Lung (tissue), 12 donors: ENCODE data around the gene PRAC2. TPM values are rescaled to one million over a fixed set of nuclear protein-coding genes. Genes with fewer than 3 reads are reported as not detected.

ENCODE experiments used
- ATAC-seq: fragments of 200-7000 bp; cut with Tn5 transposase; one replicate; pipeline ENCODE4 v1.9.1; 2020; ENCODE audit warnings: moderate number of reproducible peaks; ENCODE audit not compliant: insufficient read depth, low FRiP score
- DNase-seq, 3 donors: peaks; one replicate each; pipeline ENCODE4 v3.0.0-alpha.2; 2013 to 2017
- H3K27ac ChIP-seq, 2 donors: one replicate each; pipeline ENCODE4 v1.5.1; 2013; ENCODE audit warnings: mild to moderate bottlenecking in 2 of 2, moderate library complexity in 2 of 2, control low read depth in 1 of 2, inconsistent platforms in 1 of 2, low read depth in 1 of 2, low read length in 1 of 2
- H3K27me3 ChIP-seq, 3 donors: one replicate each; pipeline ENCODE4 v1.5.1; 2013; ENCODE audit warnings: low read length in 2 of 3; ENCODE audit not compliant: control insufficient read depth in 3 of 3, insufficient read depth in 3 of 3
- H3K36me3 ChIP-seq, 4 donors: one replicate each; pipeline ENCODE4 v1.5.1; 2013; ENCODE audit warnings: low read length in 4 of 4, mild to moderate bottlenecking in 1 of 4, moderate library complexity in 1 of 4; ENCODE audit not compliant: control insufficient read depth in 4 of 4, insufficient read depth in 4 of 4
- H3K4me1 ChIP-seq, 5 donors: one replicate each; pipeline ENCODE4 v1.5.1; 2013; ENCODE audit warnings: low read length in 5 of 5, mild to moderate bottlenecking in 2 of 5, moderate library complexity in 1 of 5; ENCODE audit not compliant: control insufficient read depth in 5 of 5, insufficient read depth in 5 of 5
- H3K4me3 ChIP-seq: one replicate; pipeline ENCODE4 v1.5.1; 2013; ENCODE audit warnings: mild to moderate bottlenecking, control low read depth, moderate library complexity
- H3K9ac ChIP-seq, 2 donors: one replicate each; pipeline ENCODE4 v1.5.1; 2013; ENCODE audit warnings: low read length in 2 of 2, control low read depth in 1 of 2; ENCODE audit not compliant: insufficient read depth in 1 of 2
- H3K9me3 ChIP-seq, 4 donors: one replicate each; pipeline ENCODE4 v1.5.1; 2013; ENCODE audit warnings: low read length in 3 of 4, mild to moderate bottlenecking in 1 of 4, moderate library complexity in 1 of 4; ENCODE audit not compliant: control insufficient read depth in 4 of 4, insufficient read depth in 3 of 4
- WGBS, 2 donors: extraction: QIAGEN DNeasy Blood & Tissue Kit; methylation state at CpG; one replicate each; pipeline ENCODE4 v1.1.7; 2013; 5-methylcytosine and 5-hydroxymethylcytosine counted together
- polyA plus RNA-seq, 2 donors: library from polyadenylated mRNA; stranded (reverse); fragments of 200-250 nt; gene quantifications; one replicate each; pipeline ENCODE4 v1.2.1, GENCODE V29; 2013
- total RNA-seq, 2 donors: library from RNA; depleted of rRNA in 1 of 2; stranded (reverse); fragments of >200 nt in 1 of 2; gene quantifications; one replicate each; pipeline ENCODE4 v1.2.1, GENCODE V29; 2014 to 2021
- TF ChIP-seq, protein P1 (sequence below): IDR thresholded peaks from 2 replicates; pipeline ENCODE4 v1.5.1; 2012; ENCODE audit warnings: mild to moderate bottlenecking; ENCODE audit errors: control extremely low read depth, extremely low read depth
- donor health status: control.
- donor health status: control.
- donor health status: Bipolar disorder and iron deficiency.
- donor health status: healthy.
- donor health status: DM: yes; HTN: yes; CAD: no.

The PRAC2 gene
- total and polyA plus RNA-seq, 4 donors, result not detected

DNA sequence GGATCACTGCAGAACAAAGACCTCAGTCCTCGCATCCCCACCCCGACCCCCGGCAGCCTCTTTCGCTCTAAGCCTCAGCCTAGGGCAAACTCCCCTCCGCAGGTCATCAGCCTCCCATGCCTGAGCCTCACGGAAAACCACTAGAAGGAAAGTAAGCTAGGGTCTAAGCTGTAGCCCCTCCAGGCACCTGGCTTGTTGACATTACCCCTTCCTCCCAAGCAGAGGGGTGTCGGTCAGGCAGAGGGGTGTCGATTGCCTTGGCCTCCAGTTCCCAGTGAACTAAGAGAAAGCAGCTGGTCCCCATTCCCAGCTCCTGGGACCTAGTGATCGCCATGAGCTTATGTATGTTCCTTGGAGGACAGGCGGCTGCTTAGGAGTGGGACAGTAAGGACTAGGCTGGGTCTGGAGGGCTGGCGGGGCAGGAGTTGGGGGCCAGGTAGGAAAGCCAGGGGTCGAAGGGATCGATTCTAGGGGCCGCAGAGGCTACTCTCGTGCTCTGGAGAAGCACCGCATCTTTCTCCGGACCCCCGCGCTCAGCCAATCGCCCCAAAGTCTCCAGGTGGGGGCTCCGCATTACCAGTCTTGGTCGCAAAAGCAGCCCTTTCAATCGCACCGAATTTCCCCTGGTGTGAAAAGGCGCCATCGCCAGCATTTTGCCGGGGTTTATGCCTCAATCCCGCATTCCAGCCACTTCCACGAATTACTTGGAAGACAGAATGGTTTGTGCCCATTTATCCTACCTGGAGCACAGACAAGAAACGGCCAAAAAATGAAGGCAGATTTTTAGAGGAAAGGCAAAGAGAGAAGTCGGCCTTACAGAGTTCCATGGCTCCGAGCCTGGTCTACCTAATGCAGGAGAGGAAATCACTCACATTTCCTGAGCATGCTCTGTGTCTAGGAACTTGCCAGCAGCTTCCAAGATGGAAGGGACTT is 26.9 kb downstream of the PRAC2 start:
- H3K36me3 ChIP-seq, result no peaks in the 10 kb centered on the region
- no peak overlapping the region for H3K4me3 ChIP-seq
- ATAC-seq (no peak), DNase-seq (no peak)
- WGBS, 2 donors, result 9 to 10% methylated on average over 32 of the region's 32 CpGs
- TF ChIP-seq, protein P1, sequence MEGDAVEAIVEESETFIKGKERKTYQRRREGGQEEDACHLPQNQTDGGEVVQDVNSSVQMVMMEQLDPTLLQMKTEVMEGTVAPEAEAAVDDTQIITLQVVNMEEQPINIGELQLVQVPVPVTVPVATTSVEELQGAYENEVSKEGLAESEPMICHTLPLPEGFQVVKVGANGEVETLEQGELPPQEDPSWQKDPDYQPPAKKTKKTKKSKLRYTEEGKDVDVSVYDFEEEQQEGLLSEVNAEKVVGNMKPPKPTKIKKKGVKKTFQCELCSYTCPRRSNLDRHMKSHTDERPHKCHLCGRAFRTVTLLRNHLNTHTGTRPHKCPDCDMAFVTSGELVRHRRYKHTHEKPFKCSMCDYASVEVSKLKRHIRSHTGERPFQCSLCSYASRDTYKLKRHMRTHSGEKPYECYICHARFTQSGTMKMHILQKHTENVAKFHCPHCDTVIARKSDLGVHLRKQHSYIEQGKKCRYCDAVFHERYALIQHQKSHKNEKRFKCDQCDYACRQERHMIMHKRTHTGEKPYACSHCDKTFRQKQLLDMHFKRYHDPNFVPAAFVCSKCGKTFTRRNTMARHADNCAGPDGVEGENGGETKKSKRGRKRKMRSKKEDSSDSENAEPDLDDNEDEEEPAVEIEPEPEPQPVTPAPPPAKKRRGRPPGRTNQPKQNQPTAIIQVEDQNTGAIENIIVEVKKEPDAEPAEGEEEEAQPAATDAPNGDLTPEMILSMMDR, result no peak
- H3K9me3 ChIP-seq, result peaks cover 0 to 12% (median 0%) of the 10 kb centered on the region in 4 donors
- H3K4me1 ChIP-seq, result no peaks in the 10 kb centered on the region
- H3K27ac ChIP-seq, result no peak overlapping the region
- H3K27me3 ChIP-seq, result peaks cover 17 to 100% (median 98%) of the 10 kb centered on the region in 3 donors
- no peak overlapping the region for H3K9ac ChIP-seq

DNA sequence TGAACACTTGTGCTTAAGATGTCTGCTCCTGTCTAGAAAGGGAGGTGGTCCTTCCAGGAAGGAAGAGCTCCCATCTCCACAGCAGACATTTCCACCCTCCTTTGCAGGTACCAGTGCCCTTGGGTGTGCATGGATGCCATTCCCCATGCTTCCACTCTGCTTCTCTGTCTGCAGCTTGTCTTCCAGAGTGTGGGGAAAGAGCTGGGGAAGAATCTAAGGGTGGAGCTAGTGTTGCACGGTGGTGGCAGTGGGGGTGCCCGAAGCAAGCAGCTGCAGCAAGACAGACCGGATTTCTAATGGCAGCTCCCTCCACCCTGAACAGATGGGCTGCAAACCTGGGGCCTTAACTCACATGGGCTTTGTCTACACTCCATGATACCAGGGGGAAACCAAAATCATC is 28.2 kb downstream of the PRAC2 start:
- Histone ChIP-seq H3K4me1 (peaks cover 0 to 1% (median 0%) of the 10 kb centered on the region in 5 donors), H3K4me3 (no peak overlapping the region), H3K27me3 (peaks cover 14 to 100% (median 98%) of the 10 kb centered on the region in 3 donors), H3K36me3 (no peaks in the 10 kb centered on the region), H3K9ac (no peak overlapping the region), H3K9me3 (peaks cover 0 to 12% (median 0%) of the 10 kb centered on the region in 4 donors), H3K27ac (no peak overlapping the region)
- DNase-seq (no peak), ATAC-seq (no peak)
- TF ChIP-seq, protein P1, result no peak
- 2 to 6% methylated on average over 3 of the region's 3 CpGs for WGBS, 2 donors

DNA sequence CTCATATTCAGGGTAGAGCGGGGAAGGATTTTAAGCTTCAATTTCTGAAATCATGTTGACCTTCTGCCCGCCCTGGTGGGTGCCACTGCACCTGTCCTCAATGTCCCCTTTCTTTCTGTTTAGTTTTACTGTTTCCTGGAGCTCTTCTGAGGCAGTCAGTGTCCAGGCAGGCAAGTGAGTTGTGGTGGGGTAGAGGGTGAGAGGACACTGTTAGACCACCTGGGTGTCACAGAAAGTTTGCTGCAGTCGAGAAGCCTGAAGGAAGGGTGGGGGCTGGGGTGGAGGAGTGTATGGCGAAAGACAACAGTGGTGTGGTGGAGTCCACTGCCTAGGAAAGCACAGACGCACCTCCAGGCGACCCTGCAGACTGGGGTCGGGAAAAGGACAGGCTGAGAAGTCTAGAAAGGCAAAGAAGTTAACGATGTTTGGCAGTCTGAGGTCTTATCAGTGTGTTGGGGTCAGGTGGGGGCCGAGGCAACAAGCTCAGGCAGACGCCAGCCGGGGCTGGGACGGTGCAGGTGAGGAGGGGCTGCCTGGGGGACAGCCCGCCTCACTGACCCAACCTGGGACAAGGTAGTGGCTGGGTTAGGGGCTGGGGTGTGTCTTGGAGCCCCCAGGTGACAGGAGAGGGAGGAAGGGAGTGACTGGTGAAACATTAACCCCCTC is 28.9 kb downstream of the PRAC2 start:
- no peak for DNase-seq
- no peak overlapping the region for H3K9ac ChIP-seq
- TF ChIP-seq, protein P1, result no peak
- H3K9me3 ChIP-seq, result peaks cover 0 to 12% (median 0%) of the 10 kb centered on the region in 4 donors
- ATAC-seq, result no peak
- H3K27ac ChIP-seq, result no peak overlapping the region
- H3K4me1 ChIP-seq, result peaks cover 0 to 1% (median 0%) of the 10 kb centered on the region in 5 donors
- no peak overlapping the region for H3K4me3 ChIP-seq
- WGBS, 2 donors, result 8 to 10% methylated on average over 13 of the region's 13 CpGs
- H3K36me3 ChIP-seq, result no peaks in the 10 kb centered on the region
- peaks cover 10 to 99% (median 97%) of the 10 kb centered on the region in 3 donors for H3K27me3 ChIP-seq
